ENCODE measurements around the gene ALG3.

ALG3 gene

GRCh38 chr3:184237807-184238206 is 11.0 kb downstream of the ALG3 start:
- FAIRE-seq (no peak), DNase-seq (ENCODE audit: insufficient read length, low spot score) (no peak)
- no peak for TF ChIP-seq TAF1 (IDR thresholded peaks at IDR 0.05; ENCODE audit: low read depth, low read length)
- no peak for TF ChIP-seq POU2F2 (IDR thresholded peaks at IDR 0.05; ENCODE audit: low read depth, low read length)
- TF ChIP-seq PAX5 (IDR thresholded peaks at IDR 0.05; ENCODE audit: insufficient read depth, low read length, severe bottlenecking) = no peak
- TF ChIP-seq POLR2AphosphoS5 (IDR thresholded peaks at IDR 0.05; ENCODE audit: low read depth, low read length) = no peak
- no peak for TF ChIP-seq POLR2A (IDR thresholded peaks at IDR 0.05; ENCODE audit: low read depth, low read length)
- TF ChIP-seq SPI1 (IDR thresholded peaks at IDR 0.05; ENCODE audit: low read depth, low read length) = no peak

GRCh38 chr3:184237211-184237610 is 11.6 kb downstream of the ALG3 start:
- FAIRE-seq (no peak), DNase-seq (ENCODE audit: insufficient read length, low spot score) (no peak)
- TF ChIP-seq SPI1 (IDR thresholded peaks at IDR 0.05; ENCODE audit: low read depth, low read length) (no peak), POLR2A (IDR thresholded peaks at IDR 0.05; ENCODE audit: low read depth, low read length) (no peak), POLR2AphosphoS5 (IDR thresholded peaks at IDR 0.05; ENCODE audit: low read depth, low read length) (no peak), POU2F2 (IDR thresholded peaks at IDR 0.05; ENCODE audit: low read depth, low read length) (no peak), PAX5 (IDR thresholded peaks at IDR 0.05; ENCODE audit: insufficient read depth, low read length, severe bottlenecking) (no peak), TAF1 (IDR thresholded peaks at IDR 0.05; ENCODE audit: low read depth, low read length) (no peak)

- FAIRE-seq (no peak), DNase-seq (ENCODE audit: insufficient read length, low spot score) (no peak)
- TF ChIP-seq SPI1 (IDR thresholded peaks at IDR 0.05; ENCODE audit: low read depth, low read length) (no peak), POLR2AphosphoS5 (IDR thresholded peaks at IDR 0.05; ENCODE audit: low read depth, low read length) (no peak), TAF1 (IDR thresholded peaks at IDR 0.05; ENCODE audit: low read depth, low read length) (no peak), POU2F2 (IDR thresholded peaks at IDR 0.05; ENCODE audit: low read depth, low read length) (no peak), PAX5 (IDR thresholded peaks at IDR 0.05; ENCODE audit: insufficient read depth, low read length, severe bottlenecking) (no peak), POLR2A (IDR thresholded peaks at IDR 0.05; ENCODE audit: low read depth, low read length) (no peak)
Observed at GRCh38 chr3:184236636-184237035, 12.1 kb downstream of the ALG3 start.

GRCh38 chr3:184236033-184236410 is 12.7 kb downstream of the ALG3 start:
- TF ChIP-seq POLR2AphosphoS5 (IDR thresholded peaks at IDR 0.05; ENCODE audit: low read depth, low read length) (no peak), POU2F2 (IDR thresholded peaks at IDR 0.05; ENCODE audit: low read depth, low read length) (no peak), POLR2A (IDR thresholded peaks at IDR 0.05; ENCODE audit: low read depth, low read length) (no peak), SPI1 (IDR thresholded peaks at IDR 0.05; ENCODE audit: low read depth, low read length) (no peak), PAX5 (IDR thresholded peaks at IDR 0.05; ENCODE audit: insufficient read depth, low read length, severe bottlenecking) (no peak), TAF1 (IDR thresholded peaks at IDR 0.05; ENCODE audit: low read depth, low read length) (no peak)

GRCh38 chr3:184235381-184236032 is 13.3 kb downstream of the ALG3 start:
- no peak for FAIRE-seq
- TF ChIP-seq POLR2AphosphoS5 (IDR thresholded peaks at IDR 0.05; ENCODE audit: low read depth, low read length) (no peak), TAF1 (IDR thresholded peaks at IDR 0.05; ENCODE audit: low read depth, low read length) (no peak), POU2F2 (IDR thresholded peaks at IDR 0.05; ENCODE audit: low read depth, low read length) (no peak), PAX5 (IDR thresholded peaks at IDR 0.05; ENCODE audit: insufficient read depth, low read length, severe bottlenecking) (no peak), POLR2A (IDR thresholded peaks at IDR 0.05; ENCODE audit: low read depth, low read length) (no peak), SPI1 (IDR thresholded peaks at IDR 0.05; ENCODE audit: low read depth, low read length) (no peak)
- no peak for DNase-seq (ENCODE audit: insufficient read length, low spot score)

More at GRCh38 chr3:184236033-184236410, 12.7 kb downstream of the ALG3 start:
- FAIRE-seq (no peak), DNase-seq (ENCODE audit: insufficient read length, low spot score) (no peak)

- DNase-seq (ENCODE audit: insufficient read length, low spot score) = no peak
- TF ChIP-seq TAF1 (IDR thresholded peaks at IDR 0.05; ENCODE audit: low read depth, low read length) = no peak
- TF ChIP-seq SPI1 (IDR thresholded peaks at IDR 0.05; ENCODE audit: low read depth, low read length) = no peak
- no peak for TF ChIP-seq PAX5 (IDR thresholded peaks at IDR 0.05; ENCODE audit: insufficient read depth, low read length, severe bottlenecking)
- TF ChIP-seq POLR2AphosphoS5 (IDR thresholded peaks at IDR 0.05; ENCODE audit: low read depth, low read length) = no peak
- no peak for TF ChIP-seq POLR2A (IDR thresholded peaks at IDR 0.05; ENCODE audit: low read depth, low read length)
- no peak for TF ChIP-seq POU2F2 (IDR thresholded peaks at IDR 0.05; ENCODE audit: low read depth, low read length)
- no peak for FAIRE-seq
Observed at GRCh38 chr3:184234671-184235380, 13.9 kb downstream of the ALG3 start.

GRCh38 chr3:184234224-184234623 is 14.5 kb downstream of the ALG3 start:
- no peak for DNase-seq (ENCODE audit: insufficient read length, low spot score)
- TF ChIP-seq TAF1 (IDR thresholded peaks at IDR 0.05; ENCODE audit: low read depth, low read length) = no peak
- no peak for TF ChIP-seq POU2F2 (IDR thresholded peaks at IDR 0.05; ENCODE audit: low read depth, low read length)
- no peak for TF ChIP-seq SPI1 (IDR thresholded peaks at IDR 0.05; ENCODE audit: low read depth, low read length)
- TF ChIP-seq PAX5 (IDR thresholded peaks at IDR 0.05; ENCODE audit: insufficient read depth, low read length, severe bottlenecking) = no peak
- TF ChIP-seq POLR2AphosphoS5 (IDR thresholded peaks at IDR 0.05; ENCODE audit: low read depth, low read length) = no peak
- no peak for TF ChIP-seq POLR2A (IDR thresholded peaks at IDR 0.05; ENCODE audit: low read depth, low read length)
- no peak for FAIRE-seq

GRCh38 chr3:184233127-184233843 is 15.5 kb downstream of the ALG3 start:
- FAIRE-seq (no peak), DNase-seq (ENCODE audit: insufficient read length, low spot score) (no peak)
- TF ChIP-seq TAF1 (IDR thresholded peaks at IDR 0.05; ENCODE audit: low read depth, low read length) (no peak), POLR2A (IDR thresholded peaks at IDR 0.05; ENCODE audit: low read depth, low read length) (no peak), PAX5 (IDR thresholded peaks at IDR 0.05; ENCODE audit: insufficient read depth, low read length, severe bottlenecking) (no peak), POU2F2 (IDR thresholded peaks at IDR 0.05; ENCODE audit: low read depth, low read length) (no peak), SPI1 (IDR thresholded peaks at IDR 0.05; ENCODE audit: low read depth, low read length) (no peak), POLR2AphosphoS5 (IDR thresholded peaks at IDR 0.05; ENCODE audit: low read depth, low read length) (no peak)

- FAIRE-seq (no peak), DNase-seq (ENCODE audit: insufficient read length, low spot score) (no peak)
- TF ChIP-seq POLR2AphosphoS5 (IDR thresholded peaks at IDR 0.05; ENCODE audit: low read depth, low read length) (no peak), SPI1 (IDR thresholded peaks at IDR 0.05; ENCODE audit: low read depth, low read length) (no peak), TAF1 (IDR thresholded peaks at IDR 0.05; ENCODE audit: low read depth, low read length) (no peak)
Observed at GRCh38 chr3:184231671-184232070, 17.1 kb downstream of the ALG3 start.
